ENCODE results near the gene WDR31. TPM values are rescaled to one million over a fixed set of nuclear protein-coding genes. Genes with fewer than 3 reads are reported as not detected.

Gene WDR31
- polyA plus RNA-seq, 5 donors, result 4.9 to 6.8 (median 6.2) TPM

GRCh38 chr9:113341712-113342410 is 1.8 kb upstream of the WDR31 start:
- DNase-seq, result no peak

- DNase-seq, result no peak
These were observed 2.4 kb downstream of the WDR31 start for GRCh38 chr9:113337714-113338113.

- no peak for DNase-seq
These were observed 8.3 kb downstream of the WDR31 start for GRCh38 chr9:113331780-113332179.

- DNase-seq, result no peak
These were observed 11.9 kb downstream of the WDR31 start for GRCh38 chr9:113328045-113328782.

GRCh38 chr9:113326230-113326629 is 13.8 kb downstream of the WDR31 start:
- no peak for DNase-seq

- no peak for DNase-seq
These were observed 17.4 kb downstream of the WDR31 start for GRCh38 chr9:113322671-113323070.

- DNase-seq, result no peak
These were observed 20.0 kb downstream of the WDR31 start for GRCh38 chr9:113320051-113320450.

GRCh38 chr9:113319054-113319453 is 21.0 kb downstream of the WDR31 start:
- no peak for DNase-seq

GRCh38 chr9:113317777-113318176 is 22.3 kb downstream of the WDR31 start:
- no peak for DNase-seq

- no peak for DNase-seq
These were observed 24.0 kb downstream of the WDR31 start for GRCh38 chr9:113316030-113316429.

- no peak for DNase-seq
These were observed 24.8 kb downstream of the WDR31 start for GRCh38 chr9:113315231-113315630.

GRCh38 chr9:113313261-113313660 is 26.8 kb downstream of the WDR31 start:
- DNase-seq, result no peak

- no peak for DNase-seq
These were observed 28.1 kb downstream of the WDR31 start for GRCh38 chr9:113311961-113312360.

- DNase-seq, result no peak
These were observed 29.5 kb downstream of the WDR31 start for GRCh38 chr9:113310538-113310937.

- peak in 1 of 2 donors; percentile 27 for DNase-seq
These were observed 30.8 kb downstream of the WDR31 start for GRCh38 chr9:113309204-113309813.

GRCh38 chr9:113307396-113307975 is 32.6 kb downstream of the WDR31 start:
- no peak for DNase-seq

GRCh38 chr9:113306566-113306965 is 33.5 kb downstream of the WDR31 start:
- DNase-seq, result no peak

GRCh38 chr9:113302792-113303418 is 37.2 kb downstream of the WDR31 start, which contains the start of gene RNF183:
Gene RNF183 (minus strand): TSS chr9:113303376. CDS start chr9:113298184, 5,192 bp downstream.
- no peak for DNase-seq

GRCh38 chr9:113301548-113301947 is 38.5 kb downstream of the WDR31 start:
- no peak for DNase-seq

GRCh38 chr9:113299800-113300292 is 40.2 kb downstream of the WDR31 start:
- peak; percentile 16 to 29 for DNase-seq

GRCh38 chr9:113298924-113299770 is 40.9 kb downstream of the WDR31 start:
- DNase-seq, result no peak

Data from right lung (tissue), 5 donors.